Fibroblast of pulmonary artery (primary cell): ENCODE measurements around the gene PLA2G4D.

ENCODE experiments used
- DNase-seq: peaks from one replicate; pipeline ENCODE4 v3.0.0-alpha.2; 2010; ENCODE audit warnings: low read depth
- H3K4me3 ChIP-seq: replicated peaks from 2 replicates; pipeline ENCODE4 v1.5.1; 2011; ENCODE audit warnings: low read depth, mild to moderate bottlenecking, control low read depth, low read length, moderate library complexity
- TF ChIP-seq, protein P1 (sequence below): IDR thresholded peaks from 2 replicates; pipeline ENCODE4 v1.5.1; 2011; ENCODE audit warnings: mild to moderate bottlenecking, control low read depth, low read length, inconsistent platforms; ENCODE audit errors: missing control alignments

Gene PLA2G4D

DNA sequence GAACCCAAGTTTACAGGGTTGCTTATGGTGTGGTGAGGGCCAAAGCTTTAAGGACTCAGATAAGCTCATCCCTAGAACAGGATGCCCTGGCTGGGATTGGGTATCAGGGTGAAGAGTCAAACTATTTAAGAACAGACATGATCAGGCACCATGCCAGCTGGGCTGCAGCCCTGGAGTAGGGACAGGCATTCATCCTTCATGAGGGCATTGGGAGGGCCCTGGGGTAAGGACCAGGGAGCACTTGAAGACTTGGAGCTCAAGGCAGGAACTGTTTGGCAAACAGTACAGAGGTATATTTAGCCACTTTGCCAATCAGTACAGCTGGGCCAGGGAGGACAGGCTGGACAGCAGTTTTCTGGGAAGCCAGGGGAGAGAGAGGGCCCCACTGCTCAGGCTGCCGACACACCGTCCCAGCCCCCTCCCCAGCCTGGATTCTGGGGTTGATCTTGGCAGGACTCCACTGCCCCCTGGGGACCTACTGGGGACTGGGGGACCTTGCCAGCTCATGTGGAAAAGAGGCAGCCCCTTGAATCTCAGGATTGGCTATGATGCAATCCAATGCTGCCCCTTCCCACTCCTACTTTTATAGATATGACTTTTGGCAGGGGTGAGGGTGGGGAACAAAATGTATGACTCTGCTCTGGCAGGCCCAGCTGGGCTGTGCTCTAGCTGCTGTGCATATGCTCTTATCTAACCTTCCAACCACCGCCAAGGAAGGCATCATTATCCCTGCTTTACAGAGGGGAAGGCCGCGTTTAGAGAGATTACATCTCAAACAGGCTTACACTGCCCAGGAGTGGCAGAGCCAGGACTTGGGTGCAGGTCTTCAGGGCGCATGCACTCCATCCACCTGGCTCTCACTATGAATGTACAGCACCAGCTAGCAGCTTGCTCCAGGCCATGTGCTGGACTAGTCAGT lies 75.8 kb downstream of the PLA2G4D start:
- no peak for DNase-seq
- no peak overlapping the region for H3K4me3 ChIP-seq
- TF ChIP-seq, protein P1, sequence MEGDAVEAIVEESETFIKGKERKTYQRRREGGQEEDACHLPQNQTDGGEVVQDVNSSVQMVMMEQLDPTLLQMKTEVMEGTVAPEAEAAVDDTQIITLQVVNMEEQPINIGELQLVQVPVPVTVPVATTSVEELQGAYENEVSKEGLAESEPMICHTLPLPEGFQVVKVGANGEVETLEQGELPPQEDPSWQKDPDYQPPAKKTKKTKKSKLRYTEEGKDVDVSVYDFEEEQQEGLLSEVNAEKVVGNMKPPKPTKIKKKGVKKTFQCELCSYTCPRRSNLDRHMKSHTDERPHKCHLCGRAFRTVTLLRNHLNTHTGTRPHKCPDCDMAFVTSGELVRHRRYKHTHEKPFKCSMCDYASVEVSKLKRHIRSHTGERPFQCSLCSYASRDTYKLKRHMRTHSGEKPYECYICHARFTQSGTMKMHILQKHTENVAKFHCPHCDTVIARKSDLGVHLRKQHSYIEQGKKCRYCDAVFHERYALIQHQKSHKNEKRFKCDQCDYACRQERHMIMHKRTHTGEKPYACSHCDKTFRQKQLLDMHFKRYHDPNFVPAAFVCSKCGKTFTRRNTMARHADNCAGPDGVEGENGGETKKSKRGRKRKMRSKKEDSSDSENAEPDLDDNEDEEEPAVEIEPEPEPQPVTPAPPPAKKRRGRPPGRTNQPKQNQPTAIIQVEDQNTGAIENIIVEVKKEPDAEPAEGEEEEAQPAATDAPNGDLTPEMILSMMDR, result no peak
